SK-N-MC (cell line): ENCODE data around the gene MS4A5.

ENCODE experiments used
- EZH2 ChIP-seq: fragments of 200-600 bp; sonication (generic); IDR thresholded peaks from one replicate; pipeline ENCODE4 v1.6.1; 2017; ENCODE audit warnings: antibody characterized with exemption
- FOXP2 ChIP-seq: optimal IDR thresholded peaks from 2 replicates; pipeline ENCODE3; 2011; ENCODE audit warnings: mild to moderate bottlenecking, moderate library complexity; ENCODE audit not compliant: insufficient read depth; ENCODE audit errors: extremely low read length, control extremely low read depth
- POLR2AphosphoS5 ChIP-seq: IDR thresholded peaks from 2 replicates; pipeline ENCODE4 v1.6.1; 2012; ENCODE audit warnings: mild to moderate bottlenecking, low read depth, low read length, borderline replicate concordance

DNA sequence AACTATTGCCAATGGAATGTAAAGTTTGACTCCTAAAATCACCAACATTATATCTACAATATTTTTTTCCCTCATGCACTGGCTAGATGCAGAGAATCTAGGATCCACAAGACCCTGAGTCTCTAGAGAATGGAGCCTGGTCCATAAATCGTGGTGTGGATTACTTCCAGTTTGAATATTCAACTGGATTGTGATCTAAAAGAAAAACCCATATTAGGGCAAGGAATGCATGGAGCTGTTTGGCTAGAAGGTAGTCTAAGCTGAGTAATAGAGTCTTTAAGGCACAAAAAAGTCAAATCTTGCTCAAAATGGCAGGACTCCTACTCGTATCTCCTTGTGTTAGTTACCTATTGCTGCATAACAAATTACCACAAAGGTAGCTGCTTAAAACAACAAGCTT is 9.4 kb upstream of the MS4A5 start:
- no peak for TF ChIP-seq POLR2AphosphoS5
- no peak for TF ChIP-seq EZH2
- no peak for TF ChIP-seq FOXP2
